IPS-NIHi7 (cell line): ENCODE results near the gene OIT3.

ENCODE experiments used
- DNase-seq: peaks from one replicate; pipeline ENCODE4 v3.0.0; 2012; ENCODE audit warnings: mixed read lengths; ENCODE audit errors: extremely low spot score

The OIT3 gene

DNA sequence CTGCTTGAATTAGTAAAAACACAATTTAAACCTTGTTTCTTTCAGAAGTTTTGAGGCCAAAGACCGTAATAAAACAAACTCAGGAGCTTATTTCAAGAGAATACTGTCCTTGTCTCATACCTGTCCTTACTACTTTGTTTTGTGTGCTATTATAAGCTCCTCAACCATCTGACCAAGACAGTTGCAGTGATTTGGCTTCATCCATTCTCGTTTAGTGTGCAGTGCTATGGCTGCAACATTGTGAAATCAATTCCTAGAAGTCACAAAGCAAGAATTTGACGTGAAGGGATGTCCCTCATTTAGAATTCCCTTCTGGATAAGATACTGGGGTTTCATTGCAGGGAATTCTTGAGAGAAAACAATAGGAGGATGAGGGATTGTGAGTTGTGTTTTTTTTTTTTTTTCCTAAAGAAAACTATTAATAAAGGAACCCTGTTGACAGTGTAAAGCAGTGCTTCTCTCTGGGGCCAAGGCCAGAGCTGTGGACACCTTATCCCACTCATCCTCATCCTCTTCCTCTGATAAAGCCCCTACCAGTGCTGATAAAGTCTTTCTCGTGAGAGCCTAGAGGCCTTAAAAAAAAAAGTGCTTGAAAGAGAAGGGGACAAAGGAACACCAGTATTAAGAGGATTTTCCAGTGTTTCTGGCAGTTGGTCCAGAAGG, at the start of gene OIT3:
TSS of gene OIT3 (plus strand) at position 604 of the 663 bp plus-strand sequence. CDS start 60 bp downstream, outside the sequence.
- DNase-seq, result no peak

DNA sequence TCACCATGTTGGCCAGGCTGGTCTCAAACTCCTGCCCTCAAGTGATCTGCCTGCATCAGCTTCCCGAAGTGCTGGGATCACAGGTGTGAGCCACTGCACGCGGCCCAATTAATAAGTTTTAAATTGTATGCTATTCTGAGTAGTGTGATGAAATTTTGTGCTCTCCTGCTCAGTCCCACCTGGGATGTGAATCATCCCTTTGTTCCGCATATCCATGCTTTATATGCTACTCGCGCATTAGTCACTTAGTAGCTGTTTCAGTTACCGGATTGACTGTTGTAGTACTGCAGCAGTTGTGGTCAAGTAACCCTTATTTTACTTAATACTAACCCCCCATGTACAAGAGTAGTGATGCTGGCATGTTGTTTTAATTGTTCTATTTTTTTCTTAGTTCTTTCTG, 47.3 kb upstream of the OIT3 start:
- no peak for DNase-seq

DNA sequence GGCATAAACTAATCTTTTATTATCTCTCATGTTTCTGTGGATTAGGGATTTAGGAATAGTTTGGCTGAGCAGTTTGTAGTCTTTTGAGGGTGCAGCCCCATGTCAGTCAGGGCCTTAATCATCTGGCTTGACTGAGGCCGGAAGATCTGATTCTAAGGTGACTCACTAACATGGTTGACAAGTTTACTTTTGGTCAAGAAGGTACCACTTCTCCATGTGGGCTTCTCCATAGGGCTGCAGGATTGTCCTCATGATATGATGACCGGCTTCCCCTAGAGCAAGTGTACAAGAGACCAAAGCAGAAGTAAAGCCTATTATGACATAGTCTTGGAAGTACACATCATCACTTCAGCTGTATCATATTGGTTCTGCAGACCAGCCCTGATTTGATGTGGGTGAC, 45.9 kb upstream of the OIT3 start:
- DNase-seq, result no peak

- no peak for DNase-seq
Observed at GRCh38 chr10:72850861-72851260, 42.7 kb upstream of the OIT3 start.

- no peak for DNase-seq
Observed at GRCh38 chr10:72851509-72851908, 42.0 kb upstream of the OIT3 start.

DNA sequence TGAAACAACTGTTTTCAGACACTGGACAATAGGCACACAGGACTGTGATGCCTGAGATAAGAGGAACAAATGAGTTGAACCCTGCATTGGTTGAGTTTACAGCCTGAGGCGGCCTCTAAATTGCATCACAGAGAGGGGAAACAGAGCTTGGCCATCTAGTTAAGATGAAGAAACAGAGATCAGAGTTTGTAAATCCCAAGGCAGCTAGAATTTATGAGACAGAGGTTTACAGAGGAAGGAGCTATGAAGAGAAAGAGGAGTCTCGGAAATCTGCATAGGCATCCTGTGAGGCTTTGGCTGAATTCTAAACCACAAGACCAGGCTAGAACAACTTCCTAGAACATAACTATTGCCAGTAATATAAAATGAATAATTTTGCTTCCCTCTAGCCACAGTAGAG, 41.0 kb upstream of the OIT3 start:
- DNase-seq, result no peak

- no peak for DNase-seq
Observed at GRCh38 chr10:72855129-72855528, 38.4 kb upstream of the OIT3 start.

DNA sequence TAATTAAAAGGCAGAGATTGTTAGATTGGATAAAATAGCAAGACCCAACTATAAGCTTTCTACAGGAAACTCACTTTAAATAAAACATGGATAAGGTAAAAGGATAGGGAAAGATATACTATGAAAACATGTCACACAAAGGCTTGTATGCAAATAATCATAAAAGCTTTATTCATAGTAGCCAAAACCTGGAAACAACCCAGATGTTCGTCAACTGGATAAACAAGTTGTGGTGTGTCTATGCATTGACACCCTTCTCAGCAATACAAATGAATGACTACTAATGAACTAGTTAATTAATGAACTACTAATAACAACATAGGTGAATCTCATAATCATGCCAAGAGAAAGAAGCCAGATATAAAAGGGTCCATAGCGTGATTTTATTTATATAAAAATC, 37.7 kb upstream of the OIT3 start:
- DNase-seq, result no peak

- DNase-seq, result no peak
Observed at GRCh38 chr10:72858067-72858466, 35.5 kb upstream of the OIT3 start.

- DNase-seq, result no peak
Observed at GRCh38 chr10:72862957-72863356, 30.6 kb upstream of the OIT3 start.

- peak; percentile 36 for DNase-seq
Observed at GRCh38 chr10:72875250-72876055, 18.1 kb upstream of the OIT3 start.

- no peak for DNase-seq
Observed at GRCh38 chr10:72879245-72879644, 14.3 kb upstream of the OIT3 start.

DNA sequence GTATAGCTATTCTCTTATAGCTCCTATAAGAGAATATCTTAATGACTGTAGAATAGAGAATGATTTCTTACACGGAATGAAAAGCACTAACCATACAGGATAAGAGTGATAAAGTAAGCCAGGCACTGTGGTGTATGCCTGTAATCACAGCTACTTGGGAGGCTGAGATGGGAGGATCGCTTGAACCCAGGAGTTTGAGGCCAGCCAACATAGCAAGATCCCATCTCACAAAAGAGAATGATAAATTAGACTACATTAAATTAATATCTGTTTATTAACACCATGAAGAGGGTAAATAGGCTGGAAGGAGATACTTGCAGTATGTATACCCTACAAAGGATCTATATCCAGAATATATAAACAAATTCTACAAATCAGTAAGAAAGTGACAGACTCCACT, 12.2 kb upstream of the OIT3 start:
- DNase-seq, result no peak

DNA sequence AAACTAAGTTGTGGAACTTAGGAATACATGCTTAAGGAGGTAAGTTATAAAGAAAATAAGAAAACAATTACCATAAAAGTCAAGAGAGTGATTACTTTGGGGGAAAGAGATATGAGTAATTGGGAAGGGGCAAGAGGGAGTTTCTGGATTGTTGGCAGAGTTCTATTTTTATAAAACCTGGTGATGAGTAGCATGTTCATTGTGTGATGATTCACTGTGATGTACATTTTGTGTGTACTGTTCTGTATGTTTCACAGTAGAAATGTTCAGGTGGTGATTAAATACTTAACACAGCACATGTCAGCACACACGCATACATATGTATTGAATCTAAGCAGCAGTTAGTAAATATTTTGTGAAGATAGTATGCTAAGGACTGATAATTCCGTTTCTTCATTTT, 9.7 kb upstream of the OIT3 start:
- DNase-seq, result no peak

- DNase-seq, result no peak
Observed at GRCh38 chr10:72885953-72886352, 7.6 kb upstream of the OIT3 start.

- no peak for DNase-seq
Observed at GRCh38 chr10:72886621-72887020, 6.9 kb upstream of the OIT3 start.

- peak; percentile 63 for DNase-seq
Observed at GRCh38 chr10:72887043-72887442, 6.5 kb upstream of the OIT3 start.

GRCh38 chr10:72888151-72888638, 5.3 kb upstream of the OIT3 start:
- DNase-seq, result no peak

- no peak for DNase-seq
Observed at GRCh38 chr10:72889391-72889831, 4.1 kb upstream of the OIT3 start.

DNA sequence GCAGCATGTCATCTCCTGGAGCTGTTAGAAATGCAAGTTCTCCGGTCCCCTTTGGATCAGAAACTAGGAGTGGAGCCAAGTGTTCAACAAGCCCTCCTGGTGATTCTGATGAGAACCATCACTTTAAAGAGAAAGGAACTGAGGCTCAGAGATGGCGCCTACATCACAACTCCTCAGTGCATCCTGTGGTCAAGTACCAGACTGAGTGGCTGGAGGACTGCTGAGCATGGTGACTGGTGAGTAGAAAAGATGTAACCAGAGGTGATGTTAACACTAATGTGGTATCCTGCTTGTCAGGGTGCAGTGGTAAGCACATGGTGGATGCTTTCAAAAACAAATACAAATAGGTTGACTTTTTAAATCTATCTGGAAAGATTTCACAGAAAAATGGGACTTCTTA, 3.5 kb upstream of the OIT3 start:
- no peak for DNase-seq

- no peak for DNase-seq
Observed at GRCh38 chr10:72895236-72895850, 1.8 kb downstream of the OIT3 start.

GRCh38 chr10:72898616-72899015, 5.1 kb downstream of the OIT3 start:
- DNase-seq, result no peak

DNA sequence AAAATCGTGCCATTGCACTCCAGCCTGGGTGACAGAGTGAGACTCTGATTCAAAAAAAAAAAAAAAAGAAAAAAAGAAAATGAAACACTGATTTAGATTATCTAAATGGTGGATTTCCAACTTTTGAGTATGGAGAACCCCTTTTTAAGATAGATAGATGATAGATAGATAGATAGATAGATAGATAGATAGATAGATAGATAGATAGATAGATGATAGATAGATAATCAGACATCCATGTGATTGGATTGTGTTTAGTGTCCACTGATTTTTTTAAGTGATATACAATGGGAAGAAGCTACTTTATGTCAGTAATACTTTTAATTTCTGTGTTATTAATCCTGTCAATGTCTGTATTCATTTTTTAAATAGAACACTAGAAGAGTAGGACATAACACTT, 6.0 kb downstream of the OIT3 start:
- DNase-seq, result no peak
